GM10266 (cell line): ENCODE results near the gene ACTR2.

ENCODE experiments used
- DNase-seq: peaks from one replicate; pipeline ENCODE4 v3.0.0; 2012; ENCODE audit errors: extremely low spot score
- CTCF ChIP-seq: IDR thresholded peaks from 2 replicates; pipeline ENCODE4 v1.5.1; 2012; ENCODE audit warnings: mild to moderate bottlenecking, low read depth; ENCODE audit not compliant: control insufficient read depth, insufficient read depth; ENCODE audit errors: missing control alignments

ACTR2 gene

GRCh38 chr2:65300134-65300760, 72.6 kb downstream of the ACTR2 start:
- no peak for TF ChIP-seq CTCF
- no peak for DNase-seq

GRCh38 chr2:65300761-65301711, 73.4 kb downstream of the ACTR2 start:
- TF ChIP-seq CTCF = no peak
- DNase-seq = peak; percentile 81

- DNase-seq = no peak
- no peak for TF ChIP-seq CTCF
Measured at GRCh38 chr2:65305934-65306333, 78.3 kb downstream of the ACTR2 start.

- no peak for TF ChIP-seq CTCF
- DNase-seq = no peak
Measured at GRCh38 chr2:65309699-65310098, 82.1 kb downstream of the ACTR2 start.

GRCh38 chr2:65311049-65311448, 83.4 kb downstream of the ACTR2 start:
- DNase-seq = no peak
- no peak for TF ChIP-seq CTCF

GRCh38 chr2:65311596-65311995, 84.0 kb downstream of the ACTR2 start:
- TF ChIP-seq CTCF = no peak
- DNase-seq = no peak
